ENCODE results near the gene TTLL12. TPM values are rescaled to one million over a fixed set of nuclear protein-coding genes. Genes with fewer than 3 reads are reported as not detected.

TTLL12 gene
- total and polyA plus RNA-seq, 2 experiments from 2014 or later = 46.7 to 147 TPM

DNA sequence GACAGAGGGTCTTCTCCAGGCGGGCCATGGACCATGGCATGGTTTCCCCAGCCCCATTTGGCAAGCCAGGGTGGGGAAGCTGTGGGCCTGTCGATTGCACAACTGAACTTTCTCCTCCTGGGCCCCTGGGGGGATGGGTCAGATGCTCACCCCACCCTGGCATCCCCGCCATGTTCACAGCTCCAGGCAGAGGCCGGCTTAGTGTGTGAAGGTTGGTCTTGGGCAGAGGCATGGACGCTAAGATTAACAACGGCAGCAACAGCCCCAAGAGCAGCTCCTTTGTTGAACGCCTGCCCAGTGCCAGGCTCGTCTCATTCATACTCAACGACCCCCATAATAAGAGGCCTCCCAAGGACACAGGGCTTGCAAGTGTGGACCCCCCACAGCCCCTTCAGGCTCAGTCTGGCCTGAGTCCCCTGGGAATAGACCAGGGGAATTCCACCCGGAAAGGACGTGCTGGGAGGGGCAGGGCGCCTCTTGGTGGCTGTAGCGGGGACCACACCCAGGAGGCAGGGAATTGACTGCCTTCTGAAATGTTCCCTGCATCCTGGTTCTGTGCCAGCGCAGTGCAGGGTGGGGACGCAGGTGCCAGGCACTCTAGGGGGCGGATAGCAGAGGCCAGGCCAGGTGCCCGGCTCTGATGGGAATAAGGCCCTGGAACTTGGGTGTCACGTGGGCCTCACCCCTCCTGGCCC is 27.3 kb downstream of the TTLL12 start:
- H3K4me2 ChIP-seq = no peak overlapping the region
- Mint-ChIP-seq H3K4me1 (peaks cover 3% of the 10 kb centered on the region; the same call in 2 of the 3 replicates), H3K4me3 (no peak overlapping the region), H3K9me3 (no peaks in the 10 kb centered on the region), H3K27ac (no peak overlapping the region), H3K36me3 (ENCODE audit: low read depth) (no peaks in the 10 kb centered on the region), H3K27me3 (ENCODE audit: insufficient read depth, low read depth, poor library complexity) (peaks cover 12% of the 10 kb centered on the region)
- TF ChIP-seq, protein P1, sequence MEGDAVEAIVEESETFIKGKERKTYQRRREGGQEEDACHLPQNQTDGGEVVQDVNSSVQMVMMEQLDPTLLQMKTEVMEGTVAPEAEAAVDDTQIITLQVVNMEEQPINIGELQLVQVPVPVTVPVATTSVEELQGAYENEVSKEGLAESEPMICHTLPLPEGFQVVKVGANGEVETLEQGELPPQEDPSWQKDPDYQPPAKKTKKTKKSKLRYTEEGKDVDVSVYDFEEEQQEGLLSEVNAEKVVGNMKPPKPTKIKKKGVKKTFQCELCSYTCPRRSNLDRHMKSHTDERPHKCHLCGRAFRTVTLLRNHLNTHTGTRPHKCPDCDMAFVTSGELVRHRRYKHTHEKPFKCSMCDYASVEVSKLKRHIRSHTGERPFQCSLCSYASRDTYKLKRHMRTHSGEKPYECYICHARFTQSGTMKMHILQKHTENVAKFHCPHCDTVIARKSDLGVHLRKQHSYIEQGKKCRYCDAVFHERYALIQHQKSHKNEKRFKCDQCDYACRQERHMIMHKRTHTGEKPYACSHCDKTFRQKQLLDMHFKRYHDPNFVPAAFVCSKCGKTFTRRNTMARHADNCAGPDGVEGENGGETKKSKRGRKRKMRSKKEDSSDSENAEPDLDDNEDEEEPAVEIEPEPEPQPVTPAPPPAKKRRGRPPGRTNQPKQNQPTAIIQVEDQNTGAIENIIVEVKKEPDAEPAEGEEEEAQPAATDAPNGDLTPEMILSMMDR (conservative IDR thresholded peaks at IDR 0.05; ENCODE audit: low read depth in 2 of 2) = peak; percentile 62 to 77
- TF ChIP-seq ZNF331 (CRISPR knock-in tag; IDR thresholded peaks at IDR 0.05; ENCODE audit: low read depth) = no peak
- no peak for TF ChIP-seq EZH2phosphoT487 (IDR thresholded peaks at IDR 0.05; ENCODE audit: unreplicated experiment)
- no peaks in the 10 kb centered on the region for H3K36me3 ChIP-seq (ENCODE audit: insufficient read depth)
- H3K4me1 ChIP-seq (ENCODE audit: insufficient read depth) = no peaks in the 10 kb centered on the region
- no peak overlapping the region for H3K4me3 ChIP-seq
- H3F3A ChIP-seq (replicated peaks; ENCODE audit: low read depth) = no peaks in the 10 kb centered on the region
- H3K9me2 ChIP-seq (ENCODE audit: insufficient read depth) = no peaks in the 10 kb centered on the region
- ATAC-seq (peak; percentile 77), DNase-seq (ENCODE audit: low spot score) (peak; percentile 76)
- H2AFZ ChIP-seq = no peak overlapping the region
- H3K79me2 ChIP-seq (replicated peaks; ENCODE audit: insufficient read depth) = no peaks in the 10 kb centered on the region
- H3K27me3 ChIP-seq (ENCODE audit: insufficient read depth) = no peaks in the 10 kb centered on the region
- H4K20me1 ChIP-seq (replicated peaks; ENCODE audit: insufficient read depth) = no peaks in the 10 kb centered on the region
- H3K27ac ChIP-seq (ENCODE audit: low read depth) = no peak overlapping the region

DNA sequence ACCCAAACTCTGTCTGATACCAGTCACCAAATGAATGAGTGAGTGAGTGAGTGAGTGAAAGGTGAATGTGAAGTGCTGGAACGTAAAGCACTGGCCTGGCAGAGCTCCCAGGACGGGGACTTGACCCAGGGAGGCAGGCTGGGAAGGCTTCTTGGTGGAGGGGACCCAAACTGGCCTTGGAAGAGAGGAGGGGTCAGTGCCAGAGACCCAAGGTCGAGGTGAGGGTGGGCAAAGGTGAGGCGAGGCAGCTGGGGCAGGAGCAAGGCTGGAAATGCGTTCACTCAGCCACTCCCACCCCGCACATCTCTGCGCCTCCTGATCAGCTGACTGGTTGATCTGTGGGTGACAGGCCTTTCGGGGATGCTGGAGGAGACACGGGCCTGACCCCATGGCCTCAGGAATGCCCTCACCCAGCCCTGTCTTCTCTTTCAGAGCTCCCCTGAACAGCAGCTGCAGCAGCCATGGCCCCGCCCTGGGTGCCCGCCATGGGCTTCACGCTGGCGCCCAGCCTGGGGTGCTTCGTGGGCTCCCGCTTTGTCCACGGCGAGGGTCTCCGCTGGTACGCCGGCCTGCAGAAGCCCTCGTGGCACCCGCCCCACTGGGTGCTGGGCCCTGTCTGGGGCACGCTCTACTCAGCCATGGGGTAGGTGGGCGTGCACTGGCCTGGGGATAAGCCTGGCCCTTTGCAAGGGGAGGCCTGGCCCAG is 28.0 kb downstream of the TTLL12 start:
- H3K4me1 Mint-ChIP-seq = peaks cover 3% of the 10 kb centered on the region; the same call in 2 of the 3 replicates
- H3K9me2 ChIP-seq (ENCODE audit: insufficient read depth) = no peaks in the 10 kb centered on the region
- no peak overlapping the region for H3K4me3 Mint-ChIP-seq
- H3K79me2 ChIP-seq (replicated peaks; ENCODE audit: insufficient read depth) = no peaks in the 10 kb centered on the region
- H3K4me3 ChIP-seq = no peak overlapping the region
- H3F3A ChIP-seq (replicated peaks; ENCODE audit: low read depth) = no peaks in the 10 kb centered on the region
- no peaks in the 10 kb centered on the region for H3K27me3 ChIP-seq (ENCODE audit: insufficient read depth)
- no peaks in the 10 kb centered on the region for H3K9me3 Mint-ChIP-seq
- ATAC-seq (no peak), DNase-seq (ENCODE audit: low spot score) (no peak)
- H3K27ac Mint-ChIP-seq = no peak overlapping the region
- peaks cover 12% of the 10 kb centered on the region for H3K27me3 Mint-ChIP-seq (ENCODE audit: insufficient read depth, low read depth, poor library complexity)
- H3K36me3 Mint-ChIP-seq (ENCODE audit: low read depth) = no peaks in the 10 kb centered on the region
- no peaks in the 10 kb centered on the region for H4K20me1 ChIP-seq (replicated peaks; ENCODE audit: insufficient read depth)
- H3K4me2 ChIP-seq = no peak overlapping the region
- H3K36me3 ChIP-seq (ENCODE audit: insufficient read depth) = no peaks in the 10 kb centered on the region
- no peak overlapping the region for H2AFZ ChIP-seq
- H3K27ac ChIP-seq (ENCODE audit: low read depth) = no peak overlapping the region
- H3K4me1 ChIP-seq (ENCODE audit: insufficient read depth) = no peaks in the 10 kb centered on the region
- no peak for TF ChIP-seq POLR2AphosphoS5 (IDR thresholded peaks at IDR 0.05; ENCODE audit: low read depth)
- TF ChIP-seq, protein P2, sequence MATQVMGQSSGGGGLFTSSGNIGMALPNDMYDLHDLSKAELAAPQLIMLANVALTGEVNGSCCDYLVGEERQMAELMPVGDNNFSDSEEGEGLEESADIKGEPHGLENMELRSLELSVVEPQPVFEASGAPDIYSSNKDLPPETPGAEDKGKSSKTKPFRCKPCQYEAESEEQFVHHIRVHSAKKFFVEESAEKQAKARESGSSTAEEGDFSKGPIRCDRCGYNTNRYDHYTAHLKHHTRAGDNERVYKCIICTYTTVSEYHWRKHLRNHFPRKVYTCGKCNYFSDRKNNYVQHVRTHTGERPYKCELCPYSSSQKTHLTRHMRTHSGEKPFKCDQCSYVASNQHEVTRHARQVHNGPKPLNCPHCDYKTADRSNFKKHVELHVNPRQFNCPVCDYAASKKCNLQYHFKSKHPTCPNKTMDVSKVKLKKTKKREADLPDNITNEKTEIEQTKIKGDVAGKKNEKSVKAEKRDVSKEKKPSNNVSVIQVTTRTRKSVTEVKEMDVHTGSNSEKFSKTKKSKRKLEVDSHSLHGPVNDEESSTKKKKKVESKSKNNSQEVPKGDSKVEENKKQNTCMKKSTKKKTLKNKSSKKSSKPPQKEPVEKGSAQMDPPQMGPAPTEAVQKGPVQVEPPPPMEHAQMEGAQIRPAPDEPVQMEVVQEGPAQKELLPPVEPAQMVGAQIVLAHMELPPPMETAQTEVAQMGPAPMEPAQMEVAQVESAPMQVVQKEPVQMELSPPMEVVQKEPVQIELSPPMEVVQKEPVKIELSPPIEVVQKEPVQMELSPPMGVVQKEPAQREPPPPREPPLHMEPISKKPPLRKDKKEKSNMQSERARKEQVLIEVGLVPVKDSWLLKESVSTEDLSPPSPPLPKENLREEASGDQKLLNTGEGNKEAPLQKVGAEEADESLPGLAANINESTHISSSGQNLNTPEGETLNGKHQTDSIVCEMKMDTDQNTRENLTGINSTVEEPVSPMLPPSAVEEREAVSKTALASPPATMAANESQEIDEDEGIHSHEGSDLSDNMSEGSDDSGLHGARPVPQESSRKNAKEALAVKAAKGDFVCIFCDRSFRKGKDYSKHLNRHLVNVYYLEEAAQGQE (IDR thresholded peaks at IDR 0.05; ENCODE audit: unreplicated experiment) = no peak
- TF ChIP-seq ZNF114 (CRISPR knock-in tag; IDR thresholded peaks at IDR 0.05) = no peak
- TF ChIP-seq, protein P1 (conservative IDR thresholded peaks at IDR 0.05; ENCODE audit: low read depth in 2 of 2) = no peak
- TF ChIP-seq, protein P3, sequence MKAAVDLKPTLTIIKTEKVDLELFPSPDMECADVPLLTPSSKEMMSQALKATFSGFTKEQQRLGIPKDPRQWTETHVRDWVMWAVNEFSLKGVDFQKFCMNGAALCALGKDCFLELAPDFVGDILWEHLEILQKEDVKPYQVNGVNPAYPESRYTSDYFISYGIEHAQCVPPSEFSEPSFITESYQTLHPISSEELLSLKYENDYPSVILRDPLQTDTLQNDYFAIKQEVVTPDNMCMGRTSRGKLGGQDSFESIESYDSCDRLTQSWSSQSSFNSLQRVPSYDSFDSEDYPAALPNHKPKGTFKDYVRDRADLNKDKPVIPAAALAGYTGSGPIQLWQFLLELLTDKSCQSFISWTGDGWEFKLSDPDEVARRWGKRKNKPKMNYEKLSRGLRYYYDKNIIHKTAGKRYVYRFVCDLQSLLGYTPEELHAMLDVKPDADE (IDR thresholded peaks at IDR 0.05) = no peak

Measured in GM23338 (cell line).